HL-60 (cell line): ENCODE data around the gene CHN2.

Experiments used
- CTCF ChIP-seq: IDR thresholded peaks from one replicate; pipeline ENCODE4 v1.5.1; 2011; ENCODE audit warnings: low read length, control low read depth, inconsistent platforms; ENCODE audit not compliant: insufficient read depth
- GABPA ChIP-seq: IDR thresholded peaks from 2 replicates; pipeline ENCODE4 v1.6.1; 2012; ENCODE audit warnings: low read depth

GRCh38 chr7:29499932-29500331 is 305.4 kb downstream of the CHN2 start:
- TF ChIP-seq CTCF (no peak), GABPA (no peak)
